NOMO-1 (cell line): Measurements from ENCODE around the gene TXNL4A.

Source experiments
- DNase-seq, 2 experiments: peaks; one replicate each; lab custom pipeline; 2025; ENCODE audit not compliant: unreplicated experiment in 2 of 2; lab: John Stamatoyannopoulos, UW

Gene TXNL4A

GRCh38 chr18:79937103-79937860 is 51.1 kb downstream of the TXNL4A start:
- no peak for DNase-seq

- DNase-seq = no peak
Observed at GRCh38 chr18:79936641-79937040, 51.7 kb downstream of the TXNL4A start.

GRCh38 chr18:79935925-79936324 is 52.4 kb downstream of the TXNL4A start:
- no peak for DNase-seq

GRCh38 chr18:79935499-79935898 is 52.9 kb downstream of the TXNL4A start:
- no peak for DNase-seq

- DNase-seq = no peak
Observed at GRCh38 chr18:79935098-79935480, 53.3 kb downstream of the TXNL4A start.

GRCh38 chr18:79934311-79935097 is 53.9 kb downstream of the TXNL4A start:
- DNase-seq = no peak

- no peak for DNase-seq
Observed at GRCh38 chr18:79933765-79934164, 54.6 kb downstream of the TXNL4A start.

GRCh38 chr18:79932907-79933306 is 55.5 kb downstream of the TXNL4A start:
- DNase-seq = no peak

GRCh38 chr18:79931475-79931874 is 56.9 kb downstream of the TXNL4A start:
- DNase-seq = no peak

- DNase-seq = no peak
Observed at GRCh38 chr18:79930020-79930642, 58.2 kb downstream of the TXNL4A start.

GRCh38 chr18:79928563-79928960 is 59.8 kb downstream of the TXNL4A start:
- DNase-seq = no peak

- DNase-seq = no peak
Observed at GRCh38 chr18:79927607-79928562, 60.5 kb downstream of the TXNL4A start.

- no peak for DNase-seq
Observed at GRCh38 chr18:79926715-79927606, 61.4 kb downstream of the TXNL4A start.

GRCh38 chr18:79926306-79926705 is 62.1 kb downstream of the TXNL4A start:
- DNase-seq = no peak

- DNase-seq = no peak
Observed at GRCh38 chr18:79924814-79925731, 63.3 kb downstream of the TXNL4A start.

- no peak for DNase-seq
Observed at GRCh38 chr18:79923896-79924585, 64.3 kb downstream of the TXNL4A start.

GRCh38 chr18:79922971-79923411 is 65.4 kb downstream of the TXNL4A start:
- no peak for DNase-seq
